ENCODE measurements around the gene STARD3. TPM values are rescaled to one million over a fixed set of nuclear protein-coding genes. Genes with fewer than 3 reads are reported as not detected.

The STARD3 gene
- total and polyA plus RNA-seq, 2 donors (not counting 3 experiments of a cell fraction or from before 2014, with no cell fraction given), result 51.0 to 75.7 TPM

- DNase-seq (ENCODE audit: low read depth, low spot score), result no peak
- TF ChIP-seq POLR2AphosphoS5 (IDR thresholded peaks at IDR 0.05; ENCODE audit: insufficient read depth, low read depth, low read length), result no peak
- H3K4me2 ChIP-seq (ENCODE audit: insufficient read depth, low read length), result no peak overlapping the region
- H3K9me1 ChIP-seq (replicated peaks; ENCODE audit: control insufficient read depth, extremely low read depth, insufficient read depth, low read length), result no peaks in the 10 kb centered on the region
- no peaks in the 10 kb centered on the region for H3K4me1 ChIP-seq (ENCODE audit: control insufficient read depth, extremely low read depth, insufficient read depth, low read length)
- H3K36me3 ChIP-seq (ENCODE audit: control insufficient read depth in 2 of 2, extremely low read depth in 1 of 2, insufficient read depth in 2 of 2, low read length in 2 of 2), result no peaks in the 10 kb centered on the region
- no peak for FAIRE-seq
- intact Hi-C loops (cut with micrococcal nuclease) (no loop called here), dilution Hi-C loops (cut with MboI; ENCODE audit: extremely low pct_ligation_motif_present, low sequenced_read_pairs) (no loop called here)
- ChIA-PET CTCF (interaction anchor here (1.3 kb wide), 1 partner anchor 20 kb away, joined by 5 read pairs; no protein-coding TSS in a partner anchor), POLR2A (no interaction called here)
- no peaks in the 10 kb centered on the region for H3K9me3 ChIP-seq (replicated peaks; ENCODE audit: control insufficient read depth, insufficient read depth, low read length)
- no peak overlapping the region for H3K4me3 ChIP-seq (replicated peaks in 1 of 3; ENCODE audit: insufficient read depth in 1 of 3, low read depth in 1 of 3, low read length in 3 of 3)
- no peak overlapping the region for H3K27ac ChIP-seq (ENCODE audit: insufficient read depth, low read depth, low read length)
- no peaks in the 10 kb centered on the region for H3K79me2 ChIP-seq (ENCODE audit: control insufficient read depth, insufficient read depth, low read length)
- no peak overlapping the region for H2AFZ ChIP-seq (ENCODE audit: low read depth, low read length)
- peaks cover 62 to 65% of the 10 kb centered on the region in 2 experiments for H3K27me3 ChIP-seq (ENCODE audit: control insufficient read depth in 2 of 2, insufficient read depth in 2 of 2, low read length in 2 of 2)
- no peaks in the 10 kb centered on the region for H4K20me1 ChIP-seq (replicated peaks; ENCODE audit: control insufficient read depth, extremely low read depth, insufficient read depth, low read length)
- no peak overlapping the region for H3K9ac ChIP-seq (replicated peaks; ENCODE audit: extremely low read depth, insufficient read depth, low read length)
- no TSS peak for BruUV-seq (replicated peaks)
Measured at GRCh38 chr17:39595928-39596510, 40.9 kb upstream of the STARD3 start.

DNA sequence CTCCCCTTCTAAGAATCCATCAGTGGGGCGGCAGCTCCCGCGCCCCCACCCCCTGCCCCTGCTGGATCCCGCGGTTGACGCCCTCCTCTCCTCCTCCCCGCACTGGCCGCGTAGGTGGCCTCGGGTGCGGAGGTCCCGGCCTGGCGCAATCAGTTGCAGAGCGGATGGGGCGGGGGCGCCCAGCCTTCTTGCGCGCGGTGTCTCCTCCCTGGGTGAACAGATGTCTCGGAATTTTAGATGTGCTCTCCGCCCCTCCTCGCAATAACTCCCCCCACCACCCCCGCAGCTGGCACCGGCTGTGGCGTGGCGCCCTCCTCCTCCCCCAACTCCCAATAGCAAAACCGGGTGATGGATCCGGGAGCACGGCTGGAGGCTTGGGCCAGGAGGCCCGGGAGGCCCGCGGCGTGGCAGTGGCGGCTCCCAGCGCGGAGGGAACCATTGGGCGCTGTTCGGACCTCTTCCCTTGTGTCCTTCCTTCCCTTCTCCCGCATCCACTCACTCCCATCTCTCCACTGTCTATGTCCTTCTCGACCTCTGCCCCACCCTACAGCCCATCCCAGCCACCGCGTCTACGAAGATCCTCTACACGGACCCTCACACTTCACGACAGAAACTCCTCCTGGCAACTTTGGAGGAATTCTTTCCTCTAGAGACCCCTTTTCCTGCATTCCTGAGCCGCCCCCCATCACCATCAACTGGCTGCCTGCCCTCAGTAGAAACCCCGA is 40.2 kb upstream of the STARD3 start:
- no TSS peak for BruUV-seq (replicated peaks)
- intact Hi-C loops (cut with micrococcal nuclease), result no loop called here
- Histone ChIP-seq H3K4me3 (replicated peaks in 1 of 3; ENCODE audit: insufficient read depth in 1 of 3, low read depth in 1 of 3, low read length in 3 of 3) (no peak overlapping the region), H3K79me2 (ENCODE audit: control insufficient read depth, insufficient read depth, low read length) (no peaks in the 10 kb centered on the region), H2AFZ (ENCODE audit: low read depth, low read length) (no peak overlapping the region), H3K4me2 (ENCODE audit: insufficient read depth, low read length) (no peak overlapping the region), H3K9ac (replicated peaks; ENCODE audit: extremely low read depth, insufficient read depth, low read length) (no peak overlapping the region), H3K36me3 (ENCODE audit: control insufficient read depth in 2 of 2, extremely low read depth in 1 of 2, insufficient read depth in 2 of 2, low read length in 2 of 2) (no peaks in the 10 kb centered on the region), H3K9me1 (replicated peaks; ENCODE audit: control insufficient read depth, extremely low read depth, insufficient read depth, low read length) (no peaks in the 10 kb centered on the region), H4K20me1 (replicated peaks; ENCODE audit: control insufficient read depth, extremely low read depth, insufficient read depth, low read length) (no peaks in the 10 kb centered on the region), H3K27me3 (ENCODE audit: control insufficient read depth in 2 of 2, insufficient read depth in 2 of 2, low read length in 2 of 2) (peaks cover 69% of the 10 kb centered on the region in 2 experiments), H3K4me1 (ENCODE audit: control insufficient read depth, extremely low read depth, insufficient read depth, low read length) (no peaks in the 10 kb centered on the region), H3K9me3 (replicated peaks; ENCODE audit: control insufficient read depth, insufficient read depth, low read length) (no peaks in the 10 kb centered on the region), H3K27ac (ENCODE audit: insufficient read depth, low read depth, low read length) (no peak overlapping the region)
- TF ChIP-seq EZH2 (IDR thresholded peaks at IDR 0.05; ENCODE audit: borderline replicate concordance, low read depth, low read length, severe bottlenecking) (peak; percentile 83), FOS (IDR thresholded peaks at IDR 0.05; ENCODE audit: borderline replicate concordance, insufficient read depth, low read length) (no peak)
- TF ChIP-seq, protein P1, sequence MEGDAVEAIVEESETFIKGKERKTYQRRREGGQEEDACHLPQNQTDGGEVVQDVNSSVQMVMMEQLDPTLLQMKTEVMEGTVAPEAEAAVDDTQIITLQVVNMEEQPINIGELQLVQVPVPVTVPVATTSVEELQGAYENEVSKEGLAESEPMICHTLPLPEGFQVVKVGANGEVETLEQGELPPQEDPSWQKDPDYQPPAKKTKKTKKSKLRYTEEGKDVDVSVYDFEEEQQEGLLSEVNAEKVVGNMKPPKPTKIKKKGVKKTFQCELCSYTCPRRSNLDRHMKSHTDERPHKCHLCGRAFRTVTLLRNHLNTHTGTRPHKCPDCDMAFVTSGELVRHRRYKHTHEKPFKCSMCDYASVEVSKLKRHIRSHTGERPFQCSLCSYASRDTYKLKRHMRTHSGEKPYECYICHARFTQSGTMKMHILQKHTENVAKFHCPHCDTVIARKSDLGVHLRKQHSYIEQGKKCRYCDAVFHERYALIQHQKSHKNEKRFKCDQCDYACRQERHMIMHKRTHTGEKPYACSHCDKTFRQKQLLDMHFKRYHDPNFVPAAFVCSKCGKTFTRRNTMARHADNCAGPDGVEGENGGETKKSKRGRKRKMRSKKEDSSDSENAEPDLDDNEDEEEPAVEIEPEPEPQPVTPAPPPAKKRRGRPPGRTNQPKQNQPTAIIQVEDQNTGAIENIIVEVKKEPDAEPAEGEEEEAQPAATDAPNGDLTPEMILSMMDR (IDR thresholded peaks at IDR 0.05; ENCODE audit: extremely low read depth in 1 of 2, insufficient read depth in 1 of 2, low read depth in 1 of 2, low read length in 2 of 2), result no peak
- TF ChIP-seq, protein P2, sequence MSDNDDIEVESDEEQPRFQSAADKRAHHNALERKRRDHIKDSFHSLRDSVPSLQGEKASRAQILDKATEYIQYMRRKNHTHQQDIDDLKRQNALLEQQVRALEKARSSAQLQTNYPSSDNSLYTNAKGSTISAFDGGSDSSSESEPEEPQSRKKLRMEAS (IDR thresholded peaks at IDR 0.05; ENCODE audit: insufficient read depth, insufficient read length), result no peak
- ChIA-PET POLR2A (no interaction called here), CTCF (no interaction called here)
- dilution Hi-C loops (cut with MboI; ENCODE audit: extremely low pct_ligation_motif_present, low sequenced_read_pairs), result no loop called here
- FAIRE-seq (no peak), DNase-seq (ENCODE audit: low read depth, low spot score) (no peak)

Measured in endothelial cell of umbilical vein (primary cell).